Posterior vena cava (tissue), 2 donors: ENCODE measurements around the gene KCNQ4. TPM values are rescaled to one million over a fixed set of nuclear protein-coding genes. Genes with fewer than 3 reads are reported as not detected.

Experiments
- DNase-seq: peaks from one replicate; pipeline ENCODE4 v3.0.0-alpha.2; 2020; ENCODE audit warnings: low spot score
- intact Hi-C, 2 donors: fragments of 100-400 bp; cut with DNase I; formaldehyde crosslinking; loops; one replicate each; pipeline versions ENCODE4 v1.14.1 to v1.14.2; 2022 to 2023
- total RNA-seq, 2 donors: library from RNA; stranded (reverse); fragmentation: NEBNext Ultra II Directional; extraction: Animal tissue kit (Norgen Biotek cat#: 25700); gene quantifications; one replicate each; pipeline ENCODE4 v1.2.1, GENCODE V29; 2021
- donor health status: DM: yes; HTN: yes; CAD: no.
- donor health status: DM: yes; HTN: yes; CAD: no.

The KCNQ4 gene
- total RNA-seq, 2 donors from 2014 or later = 10.3 to 11.4 TPM

DNA sequence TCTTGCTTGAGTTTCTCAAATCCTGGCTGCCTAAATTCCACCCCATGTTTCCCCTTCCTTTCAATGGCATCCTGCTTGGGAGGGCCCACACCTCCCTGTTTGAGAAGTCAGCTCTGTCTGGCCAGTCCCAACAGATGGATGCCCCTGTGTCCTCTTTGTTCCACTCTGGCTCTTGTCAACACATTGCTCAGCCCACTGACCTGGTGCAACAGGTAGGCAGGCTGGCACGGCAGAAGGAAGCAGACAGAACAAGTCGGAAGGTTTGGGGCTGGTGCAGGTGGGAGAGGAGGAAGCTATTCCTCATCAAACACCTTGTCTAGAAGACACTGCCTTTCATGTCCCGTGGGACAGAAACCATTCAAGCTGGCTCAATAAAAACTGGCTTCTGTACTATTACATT lies 22.7 kb downstream of the KCNQ4 start:
- intact Hi-C loops = no loop called here
- no peak for DNase-seq

DNA sequence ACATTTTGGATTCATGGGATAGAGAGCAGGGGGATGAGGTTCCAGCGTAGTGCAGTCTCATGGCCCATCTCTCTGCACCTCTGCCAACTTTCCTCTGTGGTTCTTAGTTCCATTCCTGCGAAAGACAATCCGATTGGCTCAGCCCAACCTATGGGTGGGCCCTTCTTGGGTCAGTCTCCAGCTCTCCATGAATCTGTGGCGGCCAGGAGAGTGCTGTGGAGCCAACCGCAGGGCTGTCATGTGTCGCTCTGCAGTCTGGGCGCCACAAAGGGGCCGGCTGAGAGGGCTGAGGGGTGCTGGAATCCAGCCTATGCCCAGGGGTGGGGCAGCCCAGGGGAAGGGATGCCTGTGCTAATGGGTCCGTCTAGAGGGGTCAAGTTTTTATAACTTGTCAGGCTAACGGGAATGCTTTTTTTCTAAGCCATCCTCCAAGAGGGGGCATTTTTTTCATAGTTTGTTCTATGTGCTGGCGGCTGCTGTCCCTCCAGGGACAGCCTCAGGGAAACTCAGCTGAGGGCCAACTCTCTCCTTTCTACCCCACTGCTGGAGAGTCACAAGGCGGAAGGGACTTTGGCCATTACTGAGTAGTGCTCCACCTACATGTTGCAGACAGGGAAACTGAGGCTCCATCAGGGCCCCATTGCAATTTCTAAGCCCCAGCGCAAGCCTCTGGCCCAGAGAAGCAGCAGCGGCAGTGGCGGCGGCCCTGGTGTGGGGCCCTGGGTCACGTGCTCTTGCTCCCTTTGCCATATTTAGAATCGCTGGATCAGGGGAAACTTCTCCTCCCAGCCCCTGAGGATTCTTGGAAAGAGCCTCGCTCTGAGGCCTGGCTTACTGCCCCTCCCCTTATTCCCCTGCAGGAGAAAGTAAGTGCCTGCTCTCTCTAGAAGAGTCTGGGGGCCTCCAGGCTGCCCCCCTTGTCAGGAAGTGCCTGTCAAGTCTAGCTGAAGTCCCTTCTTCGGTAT lies 23.4 kb downstream of the KCNQ4 start:
- no peak for DNase-seq
- intact Hi-C loops = no loop called here

DNA sequence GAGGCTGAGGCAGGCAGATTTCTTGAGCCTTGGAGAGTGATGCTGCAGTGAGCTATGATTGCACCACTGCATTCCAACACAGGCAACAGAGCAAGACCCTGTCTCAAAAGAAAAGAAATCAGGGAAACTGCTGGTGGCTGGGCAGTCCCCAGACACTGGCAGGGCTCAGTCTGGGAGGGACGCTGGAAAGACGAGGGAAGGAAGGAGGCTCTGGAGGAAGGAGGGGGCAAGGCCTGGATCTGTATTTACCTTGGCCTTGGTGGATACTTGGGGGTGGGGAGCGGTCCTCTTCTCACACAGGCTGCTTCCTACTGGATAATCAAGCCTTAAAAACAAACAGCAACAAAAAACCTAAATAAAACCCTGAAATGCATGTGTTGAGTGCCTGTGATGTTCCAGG lies 24.4 kb downstream of the KCNQ4 start:
- DNase-seq = no peak

DNA sequence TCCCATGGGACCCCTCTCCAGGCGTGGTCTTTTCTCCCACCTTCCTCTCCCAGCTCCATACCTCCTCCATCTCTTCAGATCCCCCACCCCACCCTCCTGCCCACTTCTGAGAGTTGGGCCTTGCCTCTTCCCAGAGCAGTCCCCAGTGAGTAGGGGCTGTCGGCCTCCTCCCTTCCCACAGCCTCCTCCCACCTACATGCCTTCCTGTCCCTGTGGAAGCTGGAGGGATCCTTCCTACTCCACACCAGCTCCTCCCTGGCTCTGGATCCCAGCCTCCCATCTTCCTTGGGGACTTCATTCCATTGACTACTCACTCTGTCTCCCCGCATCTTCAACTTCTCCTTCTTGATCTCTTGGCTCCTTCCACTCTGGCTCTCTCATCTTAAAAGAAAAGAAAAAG lies 24.9 kb downstream of the KCNQ4 start:
- intact Hi-C loops = no loop called here
- DNase-seq = no peak

More for the DNA sequence above, 24.4 kb downstream of the KCNQ4 start:
- intact Hi-C loops = no loop called here

DNA sequence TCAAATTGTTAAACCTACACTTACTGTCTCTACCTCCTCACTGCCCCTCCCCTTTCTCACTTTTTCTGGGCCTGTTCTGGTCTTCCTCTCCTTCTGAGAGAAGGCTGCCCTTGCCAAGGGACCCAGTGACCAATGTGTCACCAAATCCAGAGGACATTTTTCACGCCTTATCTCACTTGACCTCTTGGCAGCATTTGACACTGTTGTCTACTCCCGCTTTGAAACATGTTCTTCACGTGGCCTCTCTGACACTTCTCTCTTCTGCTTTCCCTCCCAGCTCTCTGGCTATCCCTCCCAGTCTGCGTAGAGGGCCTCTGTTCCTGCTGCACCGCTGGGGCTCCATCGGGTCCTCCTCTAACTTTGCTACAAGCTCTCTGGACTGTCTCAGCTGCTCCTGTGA lies 25.3 kb downstream of the KCNQ4 start:
- intact Hi-C loops = no loop called here
- no peak for DNase-seq

DNA sequence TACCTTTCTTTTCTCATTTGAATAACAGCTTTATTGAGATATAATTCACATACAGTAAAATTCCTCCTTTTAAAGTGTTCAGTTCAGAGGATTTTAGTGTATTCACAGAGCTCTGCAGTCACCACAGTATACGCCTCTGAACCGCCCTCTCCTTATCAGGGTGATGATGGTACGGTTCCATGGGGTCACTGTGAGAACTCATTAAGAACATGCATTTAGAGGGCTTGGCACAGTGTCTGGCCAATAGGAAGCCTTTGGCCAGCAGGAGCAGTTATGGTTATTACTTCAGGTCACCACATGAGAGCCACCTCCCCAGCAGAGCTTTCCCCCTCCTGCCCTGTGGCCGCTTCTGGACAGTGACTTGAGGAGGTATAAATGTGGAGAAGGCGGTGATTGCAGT lies 27.3 kb downstream of the KCNQ4 start:
- DNase-seq = no peak
- intact Hi-C loops = no loop called here

DNA sequence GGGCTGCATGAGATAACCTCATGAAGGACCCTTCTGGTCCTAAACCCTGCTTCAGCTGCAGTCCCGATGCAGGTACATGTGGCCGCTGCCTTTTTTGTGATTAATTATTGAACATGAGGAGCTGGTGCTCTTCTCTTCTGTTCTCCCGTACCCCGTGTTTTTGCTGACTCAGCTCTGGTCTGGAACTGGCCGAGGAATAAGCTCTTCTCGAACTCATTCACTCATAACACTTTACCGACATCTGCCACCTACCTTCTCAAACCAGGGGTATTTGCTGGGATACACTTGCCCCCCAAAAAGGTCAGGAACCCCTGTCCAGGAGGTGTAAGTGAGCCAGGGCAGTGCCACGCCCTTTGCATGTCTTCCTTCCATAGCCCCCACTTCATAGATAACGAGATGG lies 31.8 kb downstream of the KCNQ4 start:
- intact Hi-C loops = no loop called here
- DNase-seq = no peak

DNA sequence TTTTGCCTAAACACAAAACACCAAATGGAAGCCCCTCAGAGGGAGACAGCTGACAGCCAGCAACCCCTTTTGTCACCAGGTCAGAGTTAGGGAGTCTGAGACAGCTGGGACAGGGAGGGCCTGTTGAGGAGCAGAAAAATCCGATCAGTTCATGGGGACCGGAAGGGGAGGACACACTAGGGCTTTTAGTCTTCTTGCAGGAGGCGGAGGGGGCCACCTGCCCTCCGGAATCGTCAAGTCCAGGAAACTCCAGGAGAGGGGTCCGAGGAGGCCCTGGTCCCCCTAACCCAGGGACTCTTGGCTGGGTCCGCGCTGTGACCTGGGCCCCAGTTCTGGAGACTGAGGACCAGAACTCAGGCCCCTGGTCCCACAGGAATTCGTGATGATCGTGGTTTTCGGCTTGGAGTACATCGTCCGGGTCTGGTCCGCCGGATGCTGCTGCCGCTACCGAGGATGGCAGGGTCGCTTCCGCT lies 34.2 kb downstream of the KCNQ4 start:
- no peak for DNase-seq
- intact Hi-C loops = loop anchor here in 1 of 2 donors (1.0 kb wide), 1 partner anchor 32 kb away; no protein-coding TSS in a partner anchor

DNA sequence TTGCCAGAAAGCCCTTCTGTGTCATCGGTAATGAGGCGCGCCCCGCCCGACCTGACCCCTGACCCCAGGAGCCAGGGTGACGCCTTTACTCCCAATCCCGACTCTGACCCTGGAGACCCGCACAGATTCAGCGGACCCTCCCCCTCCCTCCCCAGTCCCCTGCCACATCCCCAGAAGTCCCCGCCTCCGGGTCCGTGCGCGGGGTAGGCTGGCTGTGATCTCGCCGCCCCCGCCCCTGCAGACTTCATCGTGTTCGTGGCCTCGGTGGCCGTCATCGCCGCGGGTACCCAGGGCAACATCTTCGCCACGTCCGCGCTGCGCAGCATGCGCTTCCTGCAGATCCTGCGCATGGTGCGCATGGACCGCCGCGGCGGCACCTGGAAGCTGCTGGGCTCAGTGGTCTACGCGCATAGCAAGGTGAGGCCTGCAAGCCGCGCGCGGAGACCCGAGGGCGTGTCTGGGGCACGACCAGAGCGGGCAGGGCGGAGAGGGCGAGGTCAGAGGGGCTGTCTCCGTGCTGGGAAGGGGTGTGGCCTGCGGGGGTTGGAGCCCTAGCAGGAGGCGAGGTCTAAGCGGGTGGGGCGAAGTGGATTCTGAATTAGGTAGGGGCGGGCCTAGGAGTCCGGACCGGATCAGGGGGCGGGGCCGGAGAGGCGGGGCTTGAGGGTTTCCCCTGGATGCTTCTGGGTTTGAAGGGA lies 34.8 kb downstream of the KCNQ4 start:
- DNase-seq = peak; percentile 87
- intact Hi-C loops = loop anchor here in 1 of 2 donors (1.0 kb wide), 1 partner anchor 32 kb away; no protein-coding TSS in a partner anchor

DNA sequence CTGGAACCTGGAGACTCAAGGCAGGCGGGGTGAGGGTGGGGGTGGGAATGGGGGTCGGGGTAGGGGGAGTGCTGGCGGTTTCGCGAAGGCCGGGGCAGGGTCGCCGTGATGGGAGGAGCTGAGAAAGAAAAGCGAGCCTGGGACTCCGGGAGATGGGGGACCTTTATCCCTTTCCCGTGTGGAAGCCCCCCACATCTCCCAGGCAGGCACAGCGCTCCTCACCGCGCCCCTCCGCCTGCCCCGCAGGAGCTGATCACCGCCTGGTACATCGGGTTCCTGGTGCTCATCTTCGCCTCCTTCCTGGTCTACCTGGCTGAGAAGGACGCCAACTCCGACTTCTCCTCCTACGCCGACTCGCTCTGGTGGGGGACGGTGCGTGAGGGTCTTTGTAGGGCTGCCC lies 35.5 kb downstream of the KCNQ4 start:
- intact Hi-C loops = no loop called here
- DNase-seq = no peak

DNA sequence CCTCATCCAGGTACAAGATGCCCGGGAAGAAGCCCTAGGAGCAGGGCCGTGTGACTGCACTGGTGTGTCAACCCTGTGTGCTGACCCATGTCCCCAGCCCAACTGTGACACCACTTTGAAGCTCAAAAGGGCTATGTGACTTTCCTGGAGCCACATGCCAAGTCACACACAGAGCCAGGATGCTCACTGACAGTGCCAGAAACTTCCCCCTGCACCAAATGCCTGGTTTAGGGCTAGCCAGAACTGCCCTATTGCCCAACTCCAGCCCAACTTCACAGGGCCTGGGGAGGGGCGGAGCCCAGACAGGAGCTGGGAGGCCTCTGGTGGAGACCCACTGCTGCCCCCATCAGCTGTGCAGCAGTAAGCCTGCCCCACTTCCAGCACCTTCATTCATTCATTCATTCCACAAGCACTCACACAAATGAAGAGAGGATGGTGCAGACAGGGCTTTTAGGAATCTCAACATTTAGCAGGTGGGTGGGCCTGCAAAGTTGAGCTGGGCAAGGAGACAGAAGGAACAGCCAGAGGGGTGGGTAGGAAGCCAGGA lies 36.7 kb downstream of the KCNQ4 start:
- DNase-seq = no peak
- intact Hi-C loops = loop anchor here in 1 of 2 donors (10.0 kb wide), 1 partner anchor 186 kb away; no protein-coding TSS in a partner anchor

DNA sequence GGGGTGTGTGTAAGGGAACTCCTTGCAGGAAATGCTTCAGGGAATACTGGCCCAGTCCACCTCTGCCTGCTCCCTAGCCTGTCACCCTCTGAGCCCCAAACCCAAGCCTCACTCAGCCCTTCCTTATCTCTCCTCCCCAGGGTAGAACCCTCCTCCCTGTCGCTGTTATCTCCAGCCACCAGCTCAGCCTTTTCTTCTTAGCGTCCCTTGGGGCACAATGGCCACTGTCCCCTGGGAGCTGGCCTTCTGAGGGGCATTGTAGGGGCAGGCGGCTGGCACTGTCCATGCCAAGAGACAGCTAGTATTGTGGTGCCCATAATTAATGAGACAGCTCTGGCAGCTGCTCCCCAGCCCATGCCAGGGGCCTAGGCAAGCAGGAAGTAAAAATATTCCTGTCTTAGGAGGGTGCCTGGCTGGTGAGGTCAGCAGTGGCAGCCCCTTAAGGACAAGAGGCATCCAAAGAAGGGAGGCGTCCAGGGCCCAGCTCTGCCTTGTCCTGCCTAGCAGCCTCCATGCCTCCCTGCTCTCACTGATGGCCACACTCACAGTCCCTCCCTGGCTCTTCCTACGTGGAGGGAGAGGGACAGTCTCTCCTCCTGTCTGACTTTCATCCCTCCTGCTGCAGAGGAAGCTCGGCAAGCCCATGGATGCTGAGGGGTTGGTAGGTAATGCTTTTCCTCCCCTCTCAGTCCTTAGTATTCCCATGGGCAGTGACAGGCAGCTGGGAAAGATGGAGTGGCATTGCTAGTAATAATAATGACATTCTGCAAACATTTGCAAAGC lies 37.5 kb downstream of the KCNQ4 start:
- no peak for DNase-seq
- intact Hi-C loops = loop anchor here in 1 of 2 donors (10.0 kb wide), 1 partner anchor 186 kb away; no protein-coding TSS in a partner anchor

DNA sequence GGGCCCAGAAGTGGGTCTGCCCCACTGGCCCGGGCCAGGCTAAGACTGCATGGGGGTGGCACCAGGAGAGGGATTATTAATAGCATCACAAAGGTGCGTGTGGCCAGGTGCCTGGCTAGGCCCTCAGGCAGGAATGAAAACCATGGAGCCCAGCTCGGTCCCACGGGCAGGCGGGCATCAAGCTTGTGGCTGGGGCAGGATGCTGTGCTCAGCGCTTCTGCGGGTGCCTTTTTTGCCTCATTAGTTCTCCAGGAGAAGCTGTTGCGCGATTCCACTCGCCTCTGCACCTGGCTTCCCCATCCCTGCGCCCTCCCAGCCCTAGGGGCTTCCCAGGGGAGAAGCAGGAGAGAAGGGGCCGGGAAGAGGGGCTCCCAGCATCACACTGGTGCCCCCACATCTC lies 39.3 kb downstream of the KCNQ4 start:
- DNase-seq = no peak
- intact Hi-C loops = loop anchor here in 1 of 2 donors (10.0 kb wide), 1 partner anchor 188 kb away; no protein-coding TSS in a partner anchor

DNA sequence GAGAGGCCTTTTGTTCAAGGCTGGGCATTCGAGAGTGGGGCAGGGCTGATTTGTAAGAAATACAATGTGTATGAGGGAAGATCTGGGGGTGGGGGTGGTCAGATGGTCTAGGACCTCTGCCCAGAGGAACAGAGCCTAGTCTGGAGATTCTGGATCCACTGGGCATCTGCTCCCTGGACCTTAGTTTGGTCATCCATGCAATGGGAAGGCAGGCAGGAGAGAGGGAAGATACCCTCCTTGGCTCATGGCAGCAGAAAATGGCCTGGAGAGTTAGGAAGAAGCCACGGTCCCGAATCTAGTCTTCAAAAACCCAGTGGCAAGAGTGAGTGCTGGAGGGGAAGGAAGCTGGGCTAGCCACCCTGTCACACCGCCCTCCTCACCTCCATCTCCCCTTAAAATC lies 39.8 kb downstream of the KCNQ4 start:
- intact Hi-C loops = loop anchor here in 1 of 2 donors (10.0 kb wide), 1 partner anchor 189 kb away; no protein-coding TSS in a partner anchor
- no peak for DNase-seq

DNA sequence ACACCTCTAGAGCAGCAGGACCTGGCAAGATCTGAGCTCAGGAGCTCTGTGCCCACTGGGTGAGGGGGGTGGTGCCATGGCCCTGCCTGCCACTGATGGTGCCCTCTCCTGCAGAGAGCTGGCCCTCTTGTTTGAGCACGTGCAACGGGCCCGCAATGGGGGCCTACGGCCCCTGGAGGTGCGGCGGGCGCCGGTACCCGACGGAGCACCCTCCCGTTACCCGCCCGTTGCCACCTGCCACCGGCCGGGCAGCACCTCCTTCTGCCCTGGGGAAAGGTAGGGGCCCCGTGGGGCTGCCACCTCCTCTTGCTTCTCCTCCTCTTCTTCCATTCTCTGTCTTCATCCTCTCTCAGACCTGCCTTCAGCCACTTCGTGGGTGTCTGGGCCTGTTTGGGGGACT lies 40.4 kb downstream of the KCNQ4 start:
- DNase-seq = no peak
- intact Hi-C loops = loop anchor here in 1 of 2 donors (10.0 kb wide), 1 partner anchor 189 kb away; no protein-coding TSS in a partner anchor

DNA sequence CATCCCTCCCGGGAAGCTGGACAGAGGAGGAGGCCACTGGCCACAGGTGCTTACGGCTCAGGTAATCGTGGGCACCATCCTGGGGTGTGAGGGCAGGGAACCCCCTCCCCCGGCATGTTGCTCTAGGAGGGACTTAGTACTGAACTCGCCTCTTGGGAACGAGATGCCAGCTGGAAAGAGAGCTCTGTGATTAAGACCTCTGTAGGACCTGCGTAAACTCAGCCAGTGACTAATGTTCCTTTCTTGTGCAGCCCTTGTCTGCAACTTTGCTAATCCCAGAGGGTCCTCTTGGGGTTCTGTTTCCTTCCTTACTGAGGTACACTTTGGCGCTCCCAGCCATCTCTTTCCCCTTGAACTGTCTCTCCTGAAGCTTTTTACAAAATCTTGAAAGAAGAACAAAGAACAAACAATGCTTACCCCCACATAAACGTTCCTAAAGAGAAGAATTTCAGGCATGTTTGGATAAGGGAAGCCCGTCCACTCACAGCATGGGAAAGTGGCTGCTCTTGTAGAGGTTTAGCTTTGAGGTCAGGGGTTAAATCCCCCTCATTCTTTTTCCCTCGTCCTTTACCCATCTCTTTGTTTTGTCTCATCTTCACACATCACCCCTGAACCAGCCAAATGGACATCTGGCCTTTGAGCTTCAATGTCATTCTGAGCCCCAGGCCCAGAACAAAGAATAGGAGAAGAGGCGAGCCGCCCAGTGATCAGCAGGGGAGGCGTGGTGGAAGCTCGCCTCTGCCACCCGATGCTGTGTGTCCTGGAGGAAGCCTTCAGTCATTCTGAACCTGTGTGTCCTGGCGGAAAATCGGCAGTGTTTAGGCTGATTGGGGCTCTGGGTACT lies 41.2 kb downstream of the KCNQ4 start:
- intact Hi-C loops = loop anchor here in 1 of 2 donors (10.0 kb wide), 1 partner anchor 190 kb away; no protein-coding TSS in a partner anchor

DNA sequence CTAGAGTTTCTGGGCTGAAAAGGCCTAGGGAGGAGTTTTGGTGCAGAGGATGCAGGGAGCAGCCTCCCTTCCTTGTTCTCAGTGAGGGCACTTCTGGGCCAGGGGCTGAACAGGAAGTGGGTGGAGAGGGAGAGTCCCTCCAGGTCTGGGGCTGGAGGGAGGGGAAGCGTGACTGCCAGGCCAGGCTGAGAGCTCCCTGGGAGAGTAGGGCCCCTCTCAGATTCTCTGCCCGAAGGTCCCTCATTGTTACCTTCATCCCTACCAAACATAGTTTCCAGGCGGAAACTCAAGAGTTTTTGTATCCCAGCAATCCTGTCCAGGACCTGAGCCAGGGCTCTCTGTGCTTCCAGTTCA lies 41.8 kb downstream of the KCNQ4 start:
- intact Hi-C loops = loop anchor here in 1 of 2 donors (10.0 kb wide), 1 partner anchor 191 kb away; no protein-coding TSS in a partner anchor
- no peak for DNase-seq

More for the DNA sequence above, 41.2 kb downstream of the KCNQ4 start:
- no peak for DNase-seq

DNA sequence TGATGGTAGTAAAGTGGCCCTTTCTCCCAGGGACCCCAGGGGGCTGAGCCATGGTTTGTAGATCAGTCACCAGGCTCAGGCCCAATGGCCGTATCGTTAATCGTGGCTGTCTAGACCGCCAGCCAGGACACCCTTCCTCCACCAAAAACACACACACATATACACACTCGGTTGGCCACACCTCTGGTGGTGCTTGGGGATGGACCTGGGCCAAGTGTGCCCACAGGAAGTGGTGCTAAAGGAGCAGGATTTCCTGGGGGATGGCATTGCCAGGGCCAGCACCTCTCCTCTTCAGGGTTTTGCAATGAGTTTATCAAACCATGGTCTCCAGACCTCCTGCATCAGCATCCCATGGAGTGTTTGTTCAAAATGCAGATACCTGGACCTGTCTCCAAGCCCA lies 42.4 kb downstream of the KCNQ4 start:
- no peak for DNase-seq
- intact Hi-C loops = loop anchor here in 1 of 2 donors (1.0 to 10.0 kb wide), 2 partner anchors 36 to 191 kb away; no protein-coding TSS in a partner anchor
